DMS 273 (cell line): ENCODE measurements around the gene ELFN2.
"Not testable (repeated sequence)": the region's sequence is repeated elsewhere in the genome, so short reads cannot be mapped to it uniquely, and the experiment has no call there.

Experiments used
- DNase-seq: peaks from one replicate; lab custom pipeline; 2025; ENCODE audit not compliant: unreplicated experiment; lab: John Stamatoyannopoulos, UW

Gene ELFN2

DNA sequence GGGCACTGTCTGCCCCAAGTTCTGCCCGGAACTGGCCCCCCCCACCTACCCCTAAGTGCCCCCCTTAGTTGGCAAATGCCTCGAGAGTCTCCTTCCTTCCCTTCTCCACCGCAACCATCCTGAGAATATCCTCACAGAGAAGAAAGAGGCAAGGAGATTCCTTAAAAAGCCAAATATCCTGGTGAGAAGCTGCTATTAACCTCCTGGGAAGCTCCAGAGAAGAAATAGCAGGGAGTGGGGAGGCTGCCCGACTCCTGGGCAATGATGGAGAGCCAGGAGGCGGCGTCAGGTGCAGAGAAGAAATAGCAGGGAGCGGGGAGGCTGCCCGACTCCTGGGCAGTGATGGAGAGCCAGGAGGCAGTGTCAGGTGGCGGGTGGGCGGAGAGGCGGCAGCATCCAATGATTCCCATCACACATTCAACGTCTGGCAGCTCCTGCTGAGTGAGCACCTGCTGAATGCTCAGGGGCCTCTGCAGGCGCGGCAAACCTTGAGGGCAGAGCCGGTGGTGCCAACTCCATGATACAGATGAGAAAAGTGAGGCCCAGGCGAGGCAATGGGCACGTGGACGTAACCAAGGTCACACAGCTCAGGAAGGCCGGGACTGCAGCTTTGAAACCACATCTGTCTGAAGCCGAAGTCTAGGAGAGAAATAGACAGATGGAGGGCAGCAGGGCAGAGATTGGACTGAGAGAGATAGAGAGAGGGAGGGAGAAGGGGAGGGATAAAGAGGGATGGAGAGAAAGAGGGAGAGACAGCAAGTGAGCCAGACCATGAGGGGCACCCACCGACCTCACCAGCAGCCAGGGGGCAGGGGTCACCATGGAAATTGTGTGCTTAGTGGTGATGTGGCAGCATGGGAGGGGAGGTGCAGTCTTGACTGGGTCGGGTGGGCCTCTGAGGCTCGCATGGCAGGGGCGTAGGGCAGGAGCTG lies 86.7 kb downstream of the ELFN2 start:
- DNase-seq: peak; percentile 76

DNA sequence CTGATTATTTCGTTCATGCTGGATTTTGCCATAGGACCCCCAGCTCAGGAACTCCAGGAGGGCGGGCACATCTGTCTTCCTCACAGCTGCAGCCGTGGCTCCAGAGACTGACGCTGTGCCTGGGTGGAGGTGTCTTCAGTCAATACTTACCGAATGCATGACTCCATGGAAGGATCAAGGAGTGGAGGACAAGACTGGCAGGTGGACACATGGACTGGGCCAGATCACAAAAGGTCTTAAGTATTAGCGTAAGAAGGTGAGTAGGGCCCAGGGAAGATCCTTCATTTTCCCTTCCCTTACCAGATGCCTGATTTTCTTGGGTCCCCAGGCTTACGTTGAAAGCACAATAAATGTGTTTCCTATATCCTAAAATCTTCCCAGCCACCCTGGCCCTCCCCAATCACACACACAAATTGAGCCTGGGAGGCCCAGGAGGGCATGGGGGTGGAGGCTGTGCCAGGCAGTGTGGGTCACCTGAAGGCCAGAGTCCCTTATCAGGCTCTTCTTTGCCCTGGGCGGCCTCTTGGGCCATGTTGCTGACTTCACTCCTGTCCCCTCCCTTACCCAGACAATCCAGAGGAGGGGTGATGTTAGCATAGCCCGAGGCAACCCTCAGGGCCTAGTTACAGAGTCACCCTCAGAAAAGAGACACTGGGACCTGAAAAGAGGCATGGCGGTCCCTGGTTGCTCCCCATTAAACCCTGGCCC lies 88.6 kb downstream of the ELFN2 start:
- DNase-seq: no peak

DNA sequence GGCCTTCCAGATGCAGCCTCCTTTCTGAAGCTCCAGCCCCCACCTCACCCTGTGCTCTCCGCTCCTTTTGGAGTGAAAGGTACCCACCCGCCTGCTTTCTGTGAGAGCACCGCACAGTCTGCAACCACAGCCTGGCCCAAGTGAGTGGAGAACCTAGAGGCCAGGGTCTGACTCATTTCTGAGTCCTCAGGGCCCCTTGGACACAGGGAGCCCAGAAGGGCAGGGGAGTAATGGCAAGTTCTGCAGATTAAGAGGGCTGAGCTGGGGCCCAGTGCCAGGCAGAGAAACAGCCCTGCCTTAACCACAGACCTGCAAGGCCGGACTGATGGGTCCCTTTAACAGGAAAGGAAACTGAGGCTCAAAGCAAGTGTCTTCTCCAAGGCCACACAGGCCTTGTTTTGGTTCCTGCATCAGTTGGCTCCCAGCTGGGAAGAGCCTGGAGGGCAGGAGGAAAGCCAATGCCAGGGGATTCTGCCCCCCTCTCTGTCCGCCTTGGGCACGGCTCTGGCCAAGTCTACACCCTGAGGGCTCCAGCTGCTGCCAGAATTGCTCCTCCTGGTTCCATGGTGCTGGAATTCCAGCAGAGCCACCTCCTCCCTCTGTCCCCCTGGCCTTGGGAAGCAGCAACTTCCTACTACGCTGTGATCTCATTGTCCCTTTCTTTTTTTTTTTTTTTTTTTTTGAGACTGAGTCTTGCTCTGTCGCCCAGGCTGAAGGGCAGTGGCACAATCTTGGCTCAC lies 89.9 kb downstream of the ELFN2 start:
- DNase-seq: no peak

DNA sequence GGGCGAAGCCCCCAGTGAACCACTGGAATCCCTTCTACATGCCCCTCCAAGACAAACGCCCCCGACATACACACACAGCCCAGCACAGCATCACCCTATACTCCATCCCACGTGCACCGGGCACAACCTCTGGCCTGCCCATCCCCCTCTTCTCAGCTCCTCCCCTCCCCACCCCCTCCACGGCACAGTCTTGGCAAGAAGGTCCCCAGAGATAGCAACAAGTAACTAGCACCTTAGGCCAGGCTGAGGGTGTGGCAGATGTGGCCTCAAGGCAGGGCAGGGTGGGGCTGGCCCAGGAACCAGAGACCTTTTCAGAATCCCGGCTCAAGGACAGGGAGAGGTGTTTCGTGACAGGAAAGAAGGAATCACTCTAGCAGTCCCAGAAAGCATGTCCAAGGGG lies 90.7 kb downstream of the ELFN2 start:
- no peak for DNase-seq

DNA sequence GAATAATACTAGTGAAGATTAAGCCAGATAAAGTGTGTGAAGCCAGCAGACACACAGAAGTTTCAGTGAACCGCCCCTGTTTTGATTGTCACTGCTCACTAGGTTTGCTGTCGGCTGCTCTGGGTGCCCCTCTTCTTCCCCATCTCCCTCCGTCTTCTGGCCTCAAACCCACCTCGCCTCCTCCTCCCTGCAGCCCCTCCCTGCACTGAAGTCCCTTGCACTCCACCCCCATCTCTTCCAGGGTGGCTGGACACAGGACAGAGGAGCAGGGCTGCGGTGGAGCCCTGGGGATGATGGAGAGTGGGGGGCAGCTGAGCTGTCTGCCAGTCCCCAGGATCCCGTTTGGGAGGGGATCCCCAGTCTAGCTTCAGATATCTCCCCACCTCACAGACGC lies 91.5 kb downstream of the ELFN2 start:
- DNase-seq: no peak

DNA sequence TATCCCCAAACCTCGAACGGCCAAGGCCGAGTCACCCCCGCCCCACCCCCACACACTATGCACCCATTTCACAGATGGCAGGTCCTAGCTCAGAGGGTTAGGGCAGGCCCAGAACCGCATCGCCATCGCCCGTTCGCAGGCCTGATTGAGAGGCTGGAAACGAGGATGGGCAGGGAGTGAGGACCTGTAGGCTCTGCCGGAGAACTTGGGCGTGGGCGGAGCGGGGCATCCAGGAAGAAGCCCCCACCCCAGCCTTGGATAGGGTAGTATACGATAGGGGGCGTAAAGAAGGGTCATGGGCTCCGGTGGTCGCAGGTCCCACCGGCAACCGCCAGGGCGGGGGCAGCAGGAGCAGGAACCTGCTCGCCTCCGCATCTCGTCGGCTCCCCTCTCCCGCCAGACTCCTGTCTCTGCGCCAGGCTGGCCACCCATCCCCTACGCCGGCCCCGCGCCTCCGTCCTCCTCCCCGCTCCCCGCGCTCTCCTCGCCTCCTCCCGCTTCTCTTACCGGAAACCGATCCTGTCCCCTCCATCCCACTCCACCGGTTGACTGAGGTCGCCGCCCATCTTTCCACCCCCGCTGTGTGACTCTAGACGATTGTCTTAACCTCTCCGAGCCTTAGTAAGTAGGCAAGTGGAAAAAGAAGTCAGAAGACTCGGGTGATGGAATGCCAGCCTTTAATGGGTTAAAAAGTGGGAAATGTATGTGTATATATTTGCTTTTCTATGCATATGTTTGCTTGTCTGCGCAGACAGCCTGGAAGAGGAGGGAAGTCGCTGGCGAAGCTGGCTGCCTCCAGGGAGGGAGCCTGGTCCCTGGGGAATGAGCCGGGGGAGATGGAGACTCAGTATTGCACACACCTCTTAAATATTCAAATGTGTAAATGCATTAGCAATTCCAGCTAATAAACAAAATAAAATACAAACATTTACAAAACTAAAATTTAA lies 92.1 kb downstream of the ELFN2 start:
- DNase-seq: peak; percentile 41

DNA sequence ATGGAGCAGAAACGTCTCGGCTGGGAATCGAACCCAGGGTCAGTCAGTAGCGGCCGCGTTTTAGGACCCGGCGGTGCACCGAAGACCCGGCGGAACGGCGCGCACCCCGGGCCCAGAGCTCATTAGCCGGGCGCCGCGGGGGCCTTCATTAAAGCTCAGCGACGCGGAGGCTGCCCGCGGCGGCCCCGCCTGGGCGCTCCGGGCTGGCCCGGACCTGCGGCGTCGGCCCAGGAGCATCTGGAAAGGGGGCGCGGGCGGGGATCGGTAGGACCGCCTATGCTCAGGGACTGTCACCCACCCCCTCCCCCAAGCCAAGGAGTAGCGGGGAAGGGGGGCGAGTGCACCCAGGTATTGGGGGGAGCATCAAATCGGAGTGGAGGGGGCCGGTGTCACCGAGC lies 92.8 kb downstream of the ELFN2 start:
- DNase-seq: peak; percentile 26

DNA sequence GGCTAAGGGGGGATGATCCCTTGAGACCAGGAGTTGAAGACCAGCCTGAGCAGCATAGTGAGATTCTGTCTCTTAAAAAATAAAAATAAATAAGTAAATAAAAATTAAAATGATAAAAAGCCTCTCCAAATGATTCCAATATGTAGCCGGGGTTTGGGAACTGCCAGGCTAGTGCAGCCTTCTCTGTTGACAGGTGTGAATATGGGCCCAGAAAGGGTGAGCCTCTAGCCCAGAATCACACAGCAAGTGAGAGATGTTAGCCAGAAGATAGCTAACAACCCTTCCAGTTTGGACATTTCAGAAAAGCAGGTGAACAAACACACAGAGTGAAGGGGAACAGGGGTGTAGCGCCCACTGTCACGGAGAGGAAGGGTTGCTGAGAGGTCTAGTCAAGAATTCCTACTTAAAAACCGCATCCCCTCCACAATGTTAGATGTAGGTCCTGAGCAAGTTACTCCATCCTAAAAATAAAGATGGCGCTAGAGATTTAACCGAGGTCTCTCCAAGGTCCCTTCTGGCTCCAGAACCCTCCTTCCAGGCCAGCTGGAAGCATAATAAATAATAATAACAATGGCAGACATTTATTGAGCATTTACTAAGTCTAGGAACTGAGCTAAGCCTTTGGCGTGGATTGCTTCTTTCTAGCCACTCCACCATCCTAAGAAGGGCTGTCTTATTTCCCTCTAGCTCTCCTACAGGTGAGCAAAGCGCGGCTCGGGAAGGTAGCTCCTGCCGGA lies 93.4 kb downstream of the ELFN2 start:
- peak; percentile 26 for DNase-seq

DNA sequence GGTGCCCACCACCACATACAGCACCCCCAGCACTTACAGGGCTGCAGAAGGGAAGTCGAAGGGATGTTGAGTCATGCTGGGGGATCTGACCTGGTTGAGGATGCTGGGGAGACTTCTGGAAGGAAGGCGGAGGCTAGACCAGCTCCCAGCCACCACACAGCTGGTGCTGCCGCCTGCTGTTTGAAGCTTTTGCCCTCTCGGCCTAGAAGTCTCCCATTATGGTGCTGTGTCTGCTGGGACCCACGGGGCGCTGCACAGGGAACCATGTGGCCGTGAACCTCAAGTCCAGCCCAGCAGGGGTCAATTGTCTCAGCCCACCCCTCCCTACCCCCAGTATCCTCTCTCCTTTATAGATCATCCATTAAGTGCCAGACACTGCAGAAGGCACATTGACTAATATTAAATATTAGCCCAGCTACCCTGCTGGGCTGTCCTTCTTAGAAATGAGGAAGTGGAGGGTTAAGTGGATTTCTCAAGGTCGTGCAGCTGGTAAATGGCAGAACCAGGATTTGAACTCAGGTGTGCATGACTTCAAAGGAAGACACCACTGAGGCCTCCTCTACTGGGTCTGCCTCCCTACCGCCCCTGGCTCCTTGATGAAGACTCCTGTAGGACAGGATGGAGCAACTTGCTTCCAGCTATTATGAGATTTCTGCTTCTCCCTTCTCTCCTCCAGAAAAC lies 95.3 kb downstream of the ELFN2 start:
- no peak for DNase-seq

DNA sequence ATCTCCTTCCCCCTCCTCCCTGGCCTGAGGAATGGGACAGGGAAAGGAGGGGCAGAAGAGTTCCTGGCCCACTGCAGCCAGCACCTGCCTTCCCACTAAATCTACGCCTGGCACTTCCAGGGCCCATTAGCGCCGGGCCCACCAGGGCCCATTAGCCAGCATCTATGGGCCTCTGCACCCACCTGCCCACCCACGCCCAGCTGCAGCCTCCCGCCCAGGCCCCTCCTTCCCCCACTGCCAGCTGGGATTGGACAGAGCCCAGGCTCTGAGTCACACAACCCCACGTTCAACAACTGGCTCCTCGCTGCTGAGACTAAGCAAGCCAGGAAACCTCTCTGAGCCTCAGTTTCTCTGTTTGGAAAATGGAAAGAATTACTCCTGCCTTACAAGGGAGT lies 96.2 kb downstream of the ELFN2 start:
- peak; percentile 58 for DNase-seq

DNA sequence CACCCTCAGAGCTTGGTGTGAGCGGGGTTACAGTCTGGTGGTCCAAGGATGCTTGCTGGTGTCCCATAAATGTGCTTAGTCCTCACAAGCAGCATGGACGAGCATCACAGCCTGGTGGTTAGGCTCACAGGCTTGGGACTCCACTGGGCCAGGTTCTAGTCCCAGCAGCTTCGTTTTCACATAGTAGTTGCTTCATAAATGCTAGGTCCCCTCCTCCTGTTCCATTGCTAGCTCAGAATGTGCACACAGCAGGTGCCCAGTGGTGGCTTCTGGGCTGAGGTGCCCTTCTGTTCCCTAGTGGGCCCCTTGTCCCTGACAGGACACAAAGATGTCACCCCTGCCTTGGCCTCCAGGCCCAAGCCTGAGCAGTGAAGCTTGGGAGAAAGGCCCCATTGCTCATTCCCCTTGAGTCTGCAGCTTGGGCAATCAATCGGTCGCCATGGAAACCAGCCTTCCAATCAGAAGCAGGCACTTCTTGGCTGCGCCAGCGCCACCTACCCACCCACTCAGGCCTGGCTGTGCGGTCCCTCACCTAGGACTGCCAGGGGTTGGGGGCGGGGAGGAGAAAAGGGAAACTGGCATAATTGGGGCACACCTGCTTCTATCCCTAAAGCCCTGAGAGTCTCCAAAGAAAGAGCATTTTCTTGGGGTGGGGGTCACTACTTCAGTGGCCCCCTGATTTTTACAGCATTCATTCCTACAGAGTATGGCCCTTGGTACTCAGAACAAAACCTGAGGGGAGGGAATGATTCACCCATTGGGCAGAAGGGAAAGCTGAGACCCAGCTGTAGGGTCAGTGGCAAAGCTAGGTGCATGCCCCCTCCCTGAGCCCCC lies 96.9 kb downstream of the ELFN2 start:
- DNase-seq: peak; percentile 82

DNA sequence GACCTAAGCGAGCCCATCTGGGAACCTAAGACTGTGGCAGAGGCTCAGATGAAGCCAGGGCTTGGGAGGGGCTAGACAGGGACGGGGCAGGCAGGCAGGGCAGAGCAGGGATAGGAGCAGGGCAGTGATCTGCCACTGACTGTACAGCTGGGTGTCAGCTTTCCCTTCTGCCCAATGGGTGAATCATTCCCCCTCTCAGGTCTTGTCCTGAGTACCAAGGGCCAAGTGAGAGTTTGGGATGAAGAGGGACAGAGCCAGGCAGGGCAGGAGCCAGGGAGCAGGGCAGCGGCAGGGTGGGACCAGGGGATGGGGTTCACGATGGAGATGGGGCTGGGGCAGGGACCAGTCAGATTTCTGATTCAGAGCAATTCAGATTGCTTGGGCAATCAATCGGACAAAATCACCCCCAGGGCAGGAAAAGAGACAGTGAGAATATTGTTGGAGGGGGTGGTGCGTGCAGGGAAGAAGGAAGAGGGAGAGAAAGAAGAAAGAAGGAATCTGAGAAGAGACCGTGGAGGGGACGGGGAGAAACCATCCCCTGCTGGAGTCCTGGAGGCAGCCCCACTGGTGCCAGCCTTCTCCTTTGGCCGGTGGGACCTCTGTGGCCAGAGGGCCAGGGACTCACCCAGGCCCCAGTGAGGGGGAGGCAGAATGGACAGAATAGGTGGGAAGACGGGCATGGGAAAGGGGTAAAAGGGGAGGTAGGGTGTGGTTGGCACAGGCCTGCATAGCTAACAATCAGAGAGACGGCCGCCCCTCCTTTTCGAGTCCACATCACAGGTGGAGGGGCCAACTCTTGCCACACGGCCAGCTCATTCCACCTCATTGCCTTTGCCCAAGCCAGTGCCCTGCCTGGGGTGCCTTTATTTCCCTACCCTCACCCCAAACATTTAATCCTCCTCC lies 97.8 kb downstream of the ELFN2 start:
- DNase-seq: no peak

DNA sequence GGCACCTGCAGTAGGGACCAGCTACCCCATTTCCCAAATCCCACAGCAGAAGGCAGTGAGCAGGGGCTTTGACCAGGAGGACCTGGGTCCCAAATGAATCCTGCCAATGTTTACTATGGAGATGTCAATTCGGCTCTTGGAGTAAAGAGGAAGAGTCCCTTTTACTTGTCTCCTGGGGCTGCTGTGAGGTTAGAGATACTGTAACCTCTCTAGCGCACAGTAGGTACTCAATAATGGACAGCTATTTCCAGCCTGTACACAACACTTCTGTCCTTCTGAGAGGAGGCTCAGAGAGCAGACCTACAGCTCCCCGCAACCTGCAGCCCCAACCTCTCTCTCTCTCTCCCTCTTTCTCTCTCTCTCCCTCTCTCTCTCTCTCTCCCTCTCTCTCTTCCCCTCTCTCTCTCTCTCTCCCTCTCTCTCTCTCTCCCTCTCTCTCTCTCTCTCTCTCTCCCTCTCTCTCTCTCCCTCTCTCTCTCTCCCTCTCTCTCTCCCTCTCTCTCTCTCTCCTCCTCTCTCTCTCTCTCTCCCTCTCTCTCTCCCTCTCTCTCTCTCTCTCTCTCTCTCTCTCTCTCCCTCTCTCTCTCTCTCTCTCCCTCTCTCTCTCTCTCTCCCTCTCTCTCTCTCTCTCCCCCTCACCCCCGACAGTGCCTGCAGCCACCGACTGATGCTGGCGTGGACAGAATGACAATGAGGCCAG lies 98.6 kb downstream of the ELFN2 start:
- not testable (repeated sequence) for DNase-seq

DNA sequence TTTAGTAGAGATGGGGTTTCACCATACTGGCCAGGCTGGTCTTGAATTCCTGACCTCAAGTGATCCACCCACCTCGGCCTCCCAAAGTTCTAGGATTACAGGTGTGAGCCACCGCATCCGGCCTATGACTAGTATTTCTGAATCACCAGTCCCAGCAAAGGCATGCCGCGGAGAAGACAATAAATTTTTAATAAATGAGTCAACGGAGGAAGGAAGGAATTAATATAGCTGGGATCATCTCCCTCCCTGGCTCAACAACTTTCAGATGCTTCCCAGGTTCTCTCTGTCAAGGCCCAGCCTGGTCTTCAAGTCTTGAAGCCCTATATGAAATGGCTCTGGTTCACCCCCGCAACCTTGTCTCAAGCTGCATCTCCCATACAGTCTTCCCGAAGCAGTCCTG lies 99.3 kb downstream of the ELFN2 start:
- DNase-seq: no peak

DNA sequence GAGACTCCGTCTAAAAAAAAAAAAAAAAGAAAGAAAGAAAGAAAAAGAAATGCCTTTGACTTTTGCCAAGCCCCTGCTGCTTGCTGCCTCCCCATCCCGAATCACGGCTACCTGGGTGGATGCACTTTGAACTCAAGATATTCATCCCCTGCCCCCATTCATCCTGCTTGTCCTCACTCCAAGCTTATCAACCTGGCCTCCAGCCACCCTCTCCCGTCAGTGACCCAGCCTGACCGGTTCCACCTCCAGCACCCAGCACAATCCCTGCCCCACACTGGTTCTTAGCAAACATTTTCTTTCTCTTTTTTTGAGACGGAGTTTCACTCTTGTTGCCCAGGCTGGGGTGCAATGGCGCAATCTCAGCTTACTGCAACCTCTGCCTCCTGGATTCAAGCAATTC lies 100.6 kb downstream of the ELFN2 start:
- DNase-seq: no peak

DNA sequence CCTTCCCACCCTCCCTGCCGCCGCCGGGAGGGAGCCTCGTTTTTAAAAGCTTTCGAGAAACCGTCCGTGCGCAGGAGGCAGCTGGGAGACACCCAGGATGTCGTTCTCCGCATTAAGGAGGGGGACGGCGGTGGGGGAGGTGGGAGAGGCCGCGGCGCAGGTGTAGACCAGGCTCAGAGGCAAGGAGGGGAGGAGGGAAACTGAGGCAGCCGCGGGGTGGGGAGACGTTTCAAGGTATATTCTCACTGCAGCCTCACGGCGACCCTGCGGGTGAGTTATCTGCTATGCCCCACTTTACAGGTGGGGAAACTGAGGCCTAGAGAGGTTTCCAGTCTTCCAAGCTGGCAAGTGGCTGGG lies 102.3 kb downstream of the ELFN2 start:
- DNase-seq: no peak
